Gastroesophageal sphincter (tissue), 4 donors: ENCODE measurements around the gene LRRC10. TPM values are rescaled to one million over a fixed set of nuclear protein-coding genes. Genes with fewer than 3 reads are reported as not detected.

Source experiments
- ATAC-seq: fragments of 150-250 bp; one replicate; pipeline ENCODE4 v1.9.1; 2016; ENCODE audit warnings: mild to moderate bottlenecking, moderate library complexity
- H3K27ac ChIP-seq, 4 donors: fragments of 200-600 bp; sonication (generic) in 3 of 4; 1 replicate in 3 of 4; 2 replicates in 1 of 4; pipeline ENCODE4 v1.5.1; 2016 to 2019
- H3K27me3 ChIP-seq: fragments of 200-600 bp; sonication (generic); one replicate; pipeline ENCODE4 v1.5.1; 2019
- H3K36me3 ChIP-seq, 2 donors: fragments of 200-600 bp; sonication (generic); one replicate each; pipeline ENCODE4 v1.5.1; 2019; ENCODE audit warnings: control low read depth in 1 of 2
- H3K4me1 ChIP-seq, 3 donors: fragments of 200-600 bp; sonication (generic); 1 replicate in 2 of 3; 2 replicates in 1 of 3; pipeline ENCODE4 v1.5.1; 2016 to 2019; ENCODE audit warnings: control low read depth in 2 of 3
- H3K4me3 ChIP-seq, 2 donors: fragments of 200-600 bp; sonication (generic); one replicate each; pipeline ENCODE4 v1.5.1; 2019; ENCODE audit warnings: mild to moderate bottlenecking in 1 of 2, moderate library complexity in 1 of 2
- H3K9me3 ChIP-seq, 3 donors: fragments of 200-600 bp; sonication (generic); one replicate each; pipeline ENCODE4 v1.5.1; 2017 to 2019; ENCODE audit warnings: control low read depth in 2 of 3
- CTCF ChIP-seq, 4 experiments: fragments of 200-600 bp in 2 of 4; fragments of 450-650 bp in 2 of 4; sonication (generic) in 1 of 4; IDR thresholded peaks; one replicate each; pipeline ENCODE4 v1.5.1; 2017 to 2019; ENCODE audit warnings: antibody characterized with exemption in 4 of 4, mild to moderate bottlenecking in 2 of 4, moderate library complexity in 2 of 4
- EP300 ChIP-seq: sonication (generic); formaldehyde crosslinking; IDR thresholded peaks from one replicate; pipeline ENCODE4 v1.6.1; 2017; ENCODE audit warnings: antibody characterized with exemption, mild to moderate bottlenecking
- POLR2A ChIP-seq, 2 donors: fragments of 450-650 bp; IDR thresholded peaks; one replicate each; pipeline ENCODE4 v1.6.1; 2017; ENCODE audit warnings: antibody characterized with exemption in 2 of 2, mild to moderate bottlenecking in 2 of 2, moderate library complexity in 1 of 2
- POLR2AphosphoS5 ChIP-seq: sonication (generic); formaldehyde crosslinking; IDR thresholded peaks from one replicate; pipeline ENCODE4 v1.6.1; 2017; ENCODE audit warnings: antibody characterized with exemption
- WGBS, 2 donors: methylation state at CpG; one replicate each; pipeline ENCODE4 v1.1.5; 2018; ENCODE audit warnings: low coverage in 1 of 2; 5-methylcytosine and 5-hydroxymethylcytosine counted together
- total RNA-seq, 4 donors: library from RNA; depleted of rRNA; stranded (reverse); fragments of >200 nt; gene quantifications; one replicate each; pipeline ENCODE4 v1.1.0, GENCODE V29; 2016

Gene LRRC10
- total RNA-seq, 4 donors from 2014 or later = not detected

GRCh38 chr12:69580074-69580473 is 30.6 kb downstream of the LRRC10 start:
- no peak for TF ChIP-seq EP300
- no peak for TF ChIP-seq POLR2AphosphoS5
- no peak for TF ChIP-seq CTCF (IDR thresholded peaks at IDR 0.05)
- no peak for TF ChIP-seq POLR2A (IDR thresholded peaks at IDR 0.05)
- no peaks in the 10 kb centered on the region for H3K9me3 ChIP-seq
- WGBS, 2 donors = 75 to 100% methylated on average over 1 of the region's 1 CpG
- ATAC-seq = no peak
- no peaks in the 10 kb centered on the region for H3K27me3 ChIP-seq
- no peak overlapping the region for H3K4me3 ChIP-seq
- H3K27ac ChIP-seq = no peak overlapping the region
- H3K4me1 ChIP-seq = peaks cover 0 to 6% (median 0%) of the 10 kb centered on the region in 3 donors
- H3K36me3 ChIP-seq = peaks cover 0 to 10% of the 10 kb centered on the region in 2 donors

- Histone ChIP-seq H3K36me3 (peaks cover 0 to 20% of the 10 kb centered on the region in 2 donors), H3K27me3 (no peaks in the 10 kb centered on the region), H3K4me1 (no peaks in the 10 kb centered on the region), H3K4me3 (no peak overlapping the region), H3K9me3 (no peaks in the 10 kb centered on the region), H3K27ac (no peak overlapping the region)
- WGBS, 2 donors = 58 to 69% methylated on average over 4 of the region's 4 CpGs
- TF ChIP-seq POLR2AphosphoS5 (no peak), POLR2A (IDR thresholded peaks at IDR 0.05) (no peak), EP300 (no peak)
- ATAC-seq = no peak
Measured at GRCh38 chr12:69579029-69579428, 31.7 kb downstream of the LRRC10 start.

- Histone ChIP-seq H3K27me3 (no peaks in the 10 kb centered on the region), H3K9me3 (no peaks in the 10 kb centered on the region), H3K27ac (no peak overlapping the region), H3K4me3 (no peak overlapping the region), H3K36me3 (peaks cover 0 to 28% of the 10 kb centered on the region in 2 donors), H3K4me1 (no peaks in the 10 kb centered on the region)
- WGBS, 2 donors = 83 to 91% methylated on average over 2 of the region's 2 CpGs
- ATAC-seq = no peak
- TF ChIP-seq CTCF (IDR thresholded peaks at IDR 0.05) (no peak), POLR2AphosphoS5 (no peak), EP300 (no peak), POLR2A (IDR thresholded peaks at IDR 0.05) (no peak)
Measured at GRCh38 chr12:69578283-69578682, 32.4 kb downstream of the LRRC10 start.

GRCh38 chr12:69575346-69575745 is 35.4 kb downstream of the LRRC10 start:
- ATAC-seq = no peak
- Histone ChIP-seq H3K9me3 (no peaks in the 10 kb centered on the region), H3K4me1 (peaks cover 0 to 8% (median 0%) of the 10 kb centered on the region in 3 donors), H3K4me3 (no peak overlapping the region), H3K36me3 (peaks cover 0 to 50% of the 10 kb centered on the region in 2 donors), H3K27ac (no peak overlapping the region), H3K27me3 (no peaks in the 10 kb centered on the region)
- TF ChIP-seq EP300 = no peak
- no peak for TF ChIP-seq POLR2AphosphoS5
- 68 to 86% methylated on average over 2 to 3 of the region's 3 CpGs for whole genome bisulfite sequencing, 2 donors

- no peaks in the 10 kb centered on the region for H3K9me3 ChIP-seq
- H3K36me3 ChIP-seq = peaks cover 0 to 59% of the 10 kb centered on the region in 2 donors
- no peak overlapping the region for H3K27ac ChIP-seq
- peaks cover 0 to 10% (median 0%) of the 10 kb centered on the region in 3 donors for H3K4me1 ChIP-seq
- ATAC-seq = no peak
- H3K4me3 ChIP-seq = no peak overlapping the region
- TF ChIP-seq POLR2AphosphoS5 (peak; percentile 24), POLR2A (IDR thresholded peaks at IDR 0.05) (no peak), EP300 (no peak), CTCF (IDR thresholded peaks at IDR 0.05) (peak; percentile 75 to 81 (median 78))
- no peaks in the 10 kb centered on the region for H3K27me3 ChIP-seq
- WGBS, 2 donors = 25 to 29% methylated on average over 6 of the region's 6 CpGs
Measured at GRCh38 chr12:69570545-69571399, 39.9 kb downstream of the LRRC10 start.
